HepG2 (cell line): ENCODE data around the gene SSBP4. TPM values are rescaled to one million over a fixed set of nuclear protein-coding genes. Genes with fewer than 3 reads are reported as not detected.

Experiments used
- CENPT ChIP-seq: sonication (generic); formaldehyde crosslinking; IDR thresholded peaks from 2 replicates; pipeline ENCODE4 v1.8.0; 2022; ENCODE audit warnings: low read depth, mild to moderate bottlenecking, moderate library complexity, missing genetic modification reagents
- EZH2 ChIP-seq: conservative IDR thresholded peaks from 2 replicates; pipeline ENCODE4 v1.6.1; 2012; ENCODE audit warnings: mild to moderate bottlenecking, low read depth, low read length, moderate library complexity
- KDM4B ChIP-seq: sonication (generic); formaldehyde crosslinking; IDR thresholded peaks from 2 replicates; pipeline ENCODE4 v1.4.0; 2020; ENCODE audit warnings: missing genetic modification reagents
- POLR2AphosphoS5 ChIP-seq: IDR thresholded peaks from 2 replicates; pipeline ENCODE4 v1.6.1; 2012; ENCODE audit warnings: low read depth, low read length
- XRCC5 ChIP-seq: fragments of 200-400 bp; formaldehyde crosslinking; optimal IDR thresholded peaks from 2 replicates; pipeline ENCODE3; 2017; ENCODE audit warnings: mild to moderate bottlenecking, low read length
- ZFX ChIP-seq: sonication (generic); formaldehyde crosslinking; IDR thresholded peaks from 2 replicates; pipeline ENCODE4 v1.4.0; 2020; ENCODE audit warnings: mild to moderate bottlenecking, low read depth, missing genetic modification reagents, moderate library complexity
- ZFYVE20 ChIP-seq: sonication (generic); formaldehyde crosslinking; IDR thresholded peaks from 2 replicates; pipeline ENCODE4 v1.8.0; 2023; ENCODE audit warnings: low read depth, mild to moderate bottlenecking, moderate library complexity, missing genetic modification reagents, borderline replicate concordance
- ZMYM4 ChIP-seq: sonication (generic); formaldehyde crosslinking; IDR thresholded peaks from 2 replicates; pipeline ENCODE4 v1.8.1; 2023; ENCODE audit warnings: mild to moderate bottlenecking, missing genetic modification reagents
- ZNF678 ChIP-seq: sonication (generic); formaldehyde crosslinking; IDR thresholded peaks from 2 replicates; pipeline ENCODE4 v1.4.0; 2020; ENCODE audit warnings: mild to moderate bottlenecking, missing genetic modification reagents
- ZNF768 ChIP-seq: sonication (generic); formaldehyde crosslinking; IDR thresholded peaks from 2 replicates; pipeline ENCODE4 v1.4.0; 2020; ENCODE audit warnings: missing genetic modification reagents
- polyA plus RNA-seq, 8 experiments: library from polyadenylated mRNA; depleted of rRNA in 3 of 8; stranded (reverse) in 7 of 8; unstranded in 1 of 8; fragments of >200 nt; fragmentation: Illumina TruSeq in 4 of 8; extraction: Trizol in 4 of 8; gene quantifications; 2 replicates each; pipeline versions ENCODE4 v1.2.1 to v1.2.3, GENCODE V29; 2011 to 2016; ENCODE audit warnings: low read depth in 4 of 8, missing spikeins in 1 of 8, mixed read lengths in 1 of 8; ENCODE audit not compliant: insufficient read depth in 1 of 8
- total RNA-seq, 5 experiments: library from RNA; depleted of rRNA; stranded (reverse); fragments of >200 nt; fragmentation: Illumina TruSeq; extraction: Trizol; gene quantifications; 2 replicates each; pipeline ENCODE4 v1.2.3, GENCODE V29; 2016; ENCODE audit warnings: low read depth in 1 of 5
- TF ChIP-seq, protein P1 (sequence below): sonication (generic); formaldehyde crosslinking; IDR thresholded peaks from 2 replicates; pipeline ENCODE4 v1.5.1; 2020; ENCODE audit warnings: missing genetic modification reagents, mild to moderate bottlenecking, borderline replicate concordance
- TF ChIP-seq, protein P2 (sequence below): sonication (generic); formaldehyde crosslinking; IDR thresholded peaks from 2 replicates; pipeline ENCODE4 v1.8.1; 2022; ENCODE audit warnings: mild to moderate bottlenecking, missing genetic modification reagents
- TF ChIP-seq, protein P3 (sequence below): sonication (generic); formaldehyde crosslinking; IDR thresholded peaks from one replicate; pipeline ENCODE4 v1.5.1; 2020; ENCODE audit warnings: mild to moderate bottlenecking, missing genetic modification reagents; ENCODE audit errors: not compliant biosample characterization
- TF ChIP-seq, protein P4 (sequence below): sonication (generic); formaldehyde crosslinking; IDR thresholded peaks from 2 replicates; pipeline ENCODE4 v1.9.0; 2021; ENCODE audit warnings: missing genetic modification reagents, borderline replicate concordance
- TF ChIP-seq, protein P5 (sequence below): fragments of 450-650 bp; IDR thresholded peaks from 2 replicates; pipeline ENCODE4 v1.6.1; 2016

The SSBP4 gene
- total and polyA plus RNA-seq, 2 of the 13 experiments (the other 11 are each of a cell fraction or from before 2014, with no cell fraction given): 20.8 to 39.5 TPM

DNA sequence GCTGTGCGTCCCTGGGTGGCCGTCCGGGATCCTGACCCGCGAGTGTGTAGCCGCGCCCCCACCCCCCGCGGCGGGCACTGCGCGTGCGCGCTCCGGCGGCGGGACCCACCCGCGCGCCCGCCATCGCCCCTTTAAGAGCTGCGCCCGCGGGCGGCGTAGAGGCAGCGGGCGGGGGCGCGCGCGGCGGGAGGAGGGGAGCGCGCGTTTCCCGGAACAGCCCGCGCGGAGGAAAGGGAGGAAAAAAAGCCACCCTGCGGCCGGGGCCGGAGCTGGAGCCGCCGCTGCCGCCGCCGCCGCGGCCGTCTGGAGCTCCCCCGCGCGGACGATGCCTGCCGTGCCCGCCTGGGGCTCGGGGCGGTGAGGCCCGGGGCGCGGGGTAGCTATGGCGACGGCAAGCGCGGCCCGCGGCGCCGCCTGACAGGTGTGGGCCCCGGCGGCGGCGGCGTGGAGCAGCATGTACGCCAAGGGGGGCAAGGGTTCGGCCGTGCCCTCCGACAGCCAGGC lies at the start of gene SSBP4 (continued):
- TF ChIP-seq, protein P1, sequence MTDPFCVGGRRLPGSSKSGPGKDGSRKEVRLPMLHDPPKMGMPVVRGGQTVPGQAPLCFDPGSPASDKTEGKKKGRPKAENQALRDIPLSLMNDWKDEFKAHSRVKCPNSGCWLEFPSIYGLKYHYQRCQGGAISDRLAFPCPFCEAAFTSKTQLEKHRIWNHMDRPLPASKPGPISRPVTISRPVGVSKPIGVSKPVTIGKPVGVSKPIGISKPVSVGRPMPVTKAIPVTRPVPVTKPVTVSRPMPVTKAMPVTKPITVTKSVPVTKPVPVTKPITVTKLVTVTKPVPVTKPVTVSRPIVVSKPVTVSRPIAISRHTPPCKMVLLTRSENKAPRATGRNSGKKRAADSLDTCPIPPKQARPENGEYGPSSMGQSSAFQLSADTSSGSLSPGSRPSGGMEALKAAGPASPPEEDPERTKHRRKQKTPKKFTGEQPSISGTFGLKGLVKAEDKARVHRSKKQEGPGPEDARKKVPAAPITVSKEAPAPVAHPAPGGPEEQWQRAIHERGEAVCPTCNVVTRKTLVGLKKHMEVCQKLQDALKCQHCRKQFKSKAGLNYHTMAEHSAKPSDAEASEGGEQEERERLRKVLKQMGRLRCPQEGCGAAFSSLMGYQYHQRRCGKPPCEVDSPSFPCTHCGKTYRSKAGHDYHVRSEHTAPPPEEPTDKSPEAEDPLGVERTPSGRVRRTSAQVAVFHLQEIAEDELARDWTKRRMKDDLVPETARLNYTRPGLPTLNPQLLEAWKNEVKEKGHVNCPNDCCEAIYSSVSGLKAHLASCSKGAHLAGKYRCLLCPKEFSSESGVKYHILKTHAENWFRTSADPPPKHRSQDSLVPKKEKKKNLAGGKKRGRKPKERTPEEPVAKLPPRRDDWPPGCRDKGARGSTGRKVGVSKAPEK (CRISPR knock-in tag): no peak
- TF ChIP-seq, protein P2, sequence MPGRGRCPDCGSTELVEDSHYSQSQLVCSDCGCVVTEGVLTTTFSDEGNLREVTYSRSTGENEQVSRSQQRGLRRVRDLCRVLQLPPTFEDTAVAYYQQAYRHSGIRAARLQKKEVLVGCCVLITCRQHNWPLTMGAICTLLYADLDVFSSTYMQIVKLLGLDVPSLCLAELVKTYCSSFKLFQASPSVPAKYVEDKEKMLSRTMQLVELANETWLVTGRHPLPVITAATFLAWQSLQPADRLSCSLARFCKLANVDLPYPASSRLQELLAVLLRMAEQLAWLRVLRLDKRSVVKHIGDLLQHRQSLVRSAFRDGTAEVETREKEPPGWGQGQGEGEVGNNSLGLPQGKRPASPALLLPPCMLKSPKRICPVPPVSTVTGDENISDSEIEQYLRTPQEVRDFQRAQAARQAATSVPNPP: no peak
- TF ChIP-seq ZNF678: no peak
- TF ChIP-seq, protein P3, sequence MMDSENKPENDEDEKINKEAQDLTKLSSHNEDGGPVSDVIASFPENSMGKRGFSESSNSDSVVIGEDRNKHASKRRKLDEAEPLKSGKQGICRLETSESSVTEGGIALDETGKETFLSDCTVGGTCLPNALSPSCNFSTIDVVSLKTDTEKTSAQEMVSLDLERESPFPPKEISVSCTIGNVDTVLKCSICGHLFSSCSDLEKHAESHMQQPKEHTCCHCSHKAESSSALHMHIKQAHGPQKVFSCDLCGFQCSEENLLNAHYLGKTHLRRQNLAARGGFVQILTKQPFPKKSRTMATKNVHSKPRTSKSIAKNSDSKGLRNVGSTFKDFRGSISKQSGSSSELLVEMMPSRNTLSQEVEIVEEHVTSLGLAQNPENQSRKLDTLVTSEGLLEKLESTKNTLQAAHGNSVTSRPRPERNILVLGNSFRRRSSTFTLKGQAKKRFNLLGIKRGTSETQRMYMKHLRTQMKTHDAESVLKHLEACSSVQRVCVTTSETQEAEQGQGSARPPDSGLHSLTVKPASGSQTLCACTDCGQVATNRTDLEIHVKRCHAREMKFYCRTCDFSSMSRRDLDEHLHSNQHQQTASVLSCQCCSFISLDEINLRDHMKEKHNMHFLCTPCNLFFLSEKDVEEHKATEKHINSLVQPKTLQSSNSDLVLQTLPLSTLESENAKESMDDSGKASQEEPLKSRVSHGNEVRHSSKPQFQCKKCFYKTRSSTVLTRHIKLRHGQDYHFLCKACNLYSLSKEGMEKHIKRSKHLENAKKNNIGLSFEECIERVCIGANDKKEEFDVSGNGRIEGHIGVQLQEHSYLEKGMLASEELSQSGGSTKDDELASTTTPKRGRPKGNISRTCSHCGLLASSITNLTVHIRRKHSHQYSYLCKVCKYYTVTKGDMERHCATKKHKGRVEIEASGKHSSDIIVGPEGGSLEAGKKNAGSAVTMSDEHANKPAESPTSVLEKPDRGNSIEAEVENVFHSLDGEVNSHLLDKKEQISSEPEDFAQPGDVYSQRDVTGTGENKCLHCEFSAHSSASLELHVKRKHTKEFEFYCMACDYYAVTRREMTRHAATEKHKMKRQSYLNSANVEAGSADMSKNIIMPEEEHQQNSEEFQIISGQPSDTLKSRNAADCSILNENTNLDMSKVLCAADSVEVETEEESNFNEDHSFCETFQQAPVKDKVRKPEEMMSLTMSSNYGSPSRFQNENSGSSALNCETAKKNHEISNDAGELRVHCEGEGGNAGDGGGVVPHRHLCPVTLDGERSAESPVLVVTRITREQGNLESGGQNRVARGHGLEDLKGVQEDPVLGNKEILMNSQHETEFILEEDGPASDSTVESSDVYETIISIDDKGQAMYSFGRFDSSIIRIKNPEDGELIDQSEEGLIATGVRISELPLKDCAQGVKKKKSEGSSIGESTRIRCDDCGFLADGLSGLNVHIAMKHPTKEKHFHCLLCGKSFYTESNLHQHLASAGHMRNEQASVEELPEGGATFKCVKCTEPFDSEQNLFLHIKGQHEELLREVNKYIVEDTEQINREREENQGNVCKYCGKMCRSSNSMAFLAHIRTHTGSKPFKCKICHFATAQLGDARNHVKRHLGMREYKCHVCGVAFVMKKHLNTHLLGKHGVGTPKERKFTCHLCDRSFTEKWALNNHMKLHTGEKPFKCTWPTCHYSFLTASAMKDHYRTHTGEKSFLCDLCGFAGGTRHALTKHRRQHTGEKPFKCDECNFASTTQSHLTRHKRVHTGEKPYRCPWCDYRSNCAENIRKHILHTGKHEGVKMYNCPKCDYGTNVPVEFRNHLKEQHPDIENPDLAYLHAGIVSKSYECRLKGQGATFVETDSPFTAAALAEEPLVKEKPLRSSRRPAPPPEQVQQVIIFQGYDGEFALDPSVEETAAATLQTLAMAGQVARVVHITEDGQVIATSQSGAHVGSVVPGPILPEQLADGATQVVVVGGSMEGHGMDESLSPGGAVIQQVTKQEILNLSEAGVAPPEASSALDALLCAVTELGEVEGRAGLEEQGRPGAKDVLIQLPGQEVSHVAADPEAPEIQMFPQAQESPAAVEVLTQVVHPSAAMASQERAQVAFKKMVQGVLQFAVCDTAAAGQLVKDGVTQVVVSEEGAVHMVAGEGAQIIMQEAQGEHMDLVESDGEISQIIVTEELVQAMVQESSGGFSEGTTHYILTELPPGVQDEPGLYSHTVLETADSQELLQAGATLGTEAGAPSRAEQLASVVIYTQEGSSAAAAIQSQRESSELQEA (CRISPR knock-in tag): no peak
- TF ChIP-seq EZH2: no peak
- no peak for TF ChIP-seq ZFYVE20 (CRISPR knock-in tag)
- TF ChIP-seq POLR2AphosphoS5: no peak
- 0 out of 2 replicates have a peak, but pooled peaks have one; percentile 7 for TF ChIP-seq ZMYM4 (CRISPR knock-in tag)
- TF ChIP-seq ZNF768 (CRISPR knock-in tag): no peak
- TF ChIP-seq, protein P4, sequence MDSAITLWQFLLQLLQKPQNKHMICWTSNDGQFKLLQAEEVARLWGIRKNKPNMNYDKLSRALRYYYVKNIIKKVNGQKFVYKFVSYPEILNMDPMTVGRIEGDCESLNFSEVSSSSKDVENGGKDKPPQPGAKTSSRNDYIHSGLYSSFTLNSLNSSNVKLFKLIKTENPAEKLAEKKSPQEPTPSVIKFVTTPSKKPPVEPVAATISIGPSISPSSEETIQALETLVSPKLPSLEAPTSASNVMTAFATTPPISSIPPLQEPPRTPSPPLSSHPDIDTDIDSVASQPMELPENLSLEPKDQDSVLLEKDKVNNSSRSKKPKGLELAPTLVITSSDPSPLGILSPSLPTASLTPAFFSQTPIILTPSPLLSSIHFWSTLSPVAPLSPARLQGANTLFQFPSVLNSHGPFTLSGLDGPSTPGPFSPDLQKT: no peak
- no peak for TF ChIP-seq KDM4B (CRISPR knock-in tag)
- TF ChIP-seq, protein P5, sequence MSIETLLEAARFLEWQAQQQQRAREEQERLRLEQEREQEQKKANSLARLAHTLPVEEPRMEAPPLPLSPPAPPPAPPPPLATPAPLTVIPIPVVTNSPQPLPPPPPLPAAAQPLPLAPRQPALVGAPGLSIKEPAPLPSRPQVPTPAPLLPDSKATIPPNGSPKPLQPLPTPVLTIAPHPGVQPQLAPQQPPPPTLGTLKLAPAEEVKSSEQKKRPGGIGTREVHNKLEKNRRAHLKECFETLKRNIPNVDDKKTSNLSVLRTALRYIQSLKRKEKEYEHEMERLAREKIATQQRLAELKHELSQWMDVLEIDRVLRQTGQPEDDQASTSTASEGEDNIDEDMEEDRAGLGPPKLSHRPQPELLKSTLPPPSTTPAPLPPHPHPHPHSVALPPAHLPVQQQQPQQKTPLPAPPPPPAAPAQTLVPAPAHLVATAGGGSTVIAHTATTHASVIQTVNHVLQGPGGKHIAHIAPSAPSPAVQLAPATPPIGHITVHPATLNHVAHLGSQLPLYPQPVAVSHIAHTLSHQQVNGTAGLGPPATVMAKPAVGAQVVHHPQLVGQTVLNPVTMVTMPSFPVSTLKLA: no peak
- TF ChIP-seq XRCC5: no peak
- no peak for TF ChIP-seq CENPT (CRISPR knock-in tag)
- TF ChIP-seq ZFX: peak; percentile 37
